Nephron progenitor cell (in vitro differentiated cells): ENCODE measurements around the gene ABI3.
"Not testable (repeated sequence)": the region's sequence is repeated elsewhere in the genome, so short reads cannot be mapped to it uniquely, and the experiment has no call there.

Experiments
- DNase-seq: peaks from one replicate; pipeline ENCODE4 v3.0.0; 2021
- H3K27ac Mint-ChIP-seq: 2 replicates; pipeline ENCODE4 v1.8.0; 2021; ENCODE audit warnings: mild to moderate bottlenecking, moderate library complexity, mixed read lengths
- H3K27me3 Mint-ChIP-seq: 2 replicates; pipeline ENCODE4 v1.8.0; 2021; ENCODE audit warnings: mild to moderate bottlenecking, low read depth, mixed read lengths; ENCODE audit not compliant: poor library complexity
- H3K36me3 Mint-ChIP-seq: 2 replicates; pipeline ENCODE4 v1.8.0; 2021; ENCODE audit warnings: low read depth, mixed read lengths
- H3K4me1 Mint-ChIP-seq: 2 replicates; pipeline ENCODE4 v1.8.0; 2021; ENCODE audit warnings: mixed read lengths
- H3K4me3 Mint-ChIP-seq: 2 replicates; pipeline ENCODE4 v1.8.0; 2021; ENCODE audit warnings: mild to moderate bottlenecking, moderate library complexity, mixed read lengths
- H3K9me3 Mint-ChIP-seq: 2 replicates; pipeline ENCODE4 v1.8.0; 2021; ENCODE audit warnings: mild to moderate bottlenecking, moderate library complexity, mixed read lengths
- CTCF ChIP-seq: fragments of 200-600 bp; sonication (generic); IDR thresholded peaks from 2 replicates; pipeline ENCODE4 v1.5.0; 2021; ENCODE audit warnings: antibody characterized with exemption

Gene ABI3

GRCh38 chr17:49180303-49180702, 30.2 kb upstream of the ABI3 start:
- Mint-ChIP-seq H3K27ac (no peak overlapping the region), H3K27me3 (peaks cover 9% of the 10 kb centered on the region), H3K9me3 (peaks cover 52% of the 10 kb centered on the region), H3K36me3 (no peaks in the 10 kb centered on the region), H3K4me3 (no peak overlapping the region), H3K4me1 (no peaks in the 10 kb centered on the region)
- peak; percentile 72 for DNase-seq
- peak; percentile 66 for TF ChIP-seq CTCF

GRCh38 chr17:49180998-49181635, 29.4 kb upstream of the ABI3 start:
- Mint-ChIP-seq H3K27me3 (peaks cover 11% of the 10 kb centered on the region), H3K9me3 (peaks cover 52% of the 10 kb centered on the region), H3K4me3 (no peak overlapping the region), H3K27ac (no peak overlapping the region), H3K4me1 (no peaks in the 10 kb centered on the region), H3K36me3 (no peaks in the 10 kb centered on the region)
- DNase-seq: no peak
- no peak for TF ChIP-seq CTCF

- no peak for DNase-seq
- H3K4me1 Mint-ChIP-seq: no peaks in the 10 kb centered on the region
- peaks cover 19% of the 10 kb centered on the region for H3K27me3 Mint-ChIP-seq
- H3K27ac Mint-ChIP-seq: no peak overlapping the region
- H3K9me3 Mint-ChIP-seq: peaks cover 40% of the 10 kb centered on the region
- no peak for TF ChIP-seq CTCF
- no peaks in the 10 kb centered on the region for H3K36me3 Mint-ChIP-seq
- no peak overlapping the region for H3K4me3 Mint-ChIP-seq
Observed at GRCh38 chr17:49183341-49183740, 27.2 kb upstream of the ABI3 start.

GRCh38 chr17:49183801-49184200, 26.7 kb upstream of the ABI3 start:
- Mint-ChIP-seq H3K27ac (no peak overlapping the region), H3K4me1 (no peaks in the 10 kb centered on the region), H3K4me3 (no peak overlapping the region), H3K36me3 (no peaks in the 10 kb centered on the region), H3K27me3 (peaks cover 18% of the 10 kb centered on the region), H3K9me3 (peaks cover 40% of the 10 kb centered on the region)
- TF ChIP-seq CTCF: no peak
- DNase-seq: no peak

- H3K36me3 Mint-ChIP-seq, H3K4me3 Mint-ChIP-seq, DNase-seq, H3K4me1 Mint-ChIP-seq, H3K27ac Mint-ChIP-seq: not testable (repeated sequence)
- Mint-ChIP-seq H3K27me3 (peaks cover 24% of the 10 kb centered on the region), H3K9me3 (peaks cover 40% of the 10 kb centered on the region)
Observed at GRCh38 chr17:49184522-49184921, 26.0 kb upstream of the ABI3 start.

GRCh38 chr17:49185381-49185780, 25.1 kb upstream of the ABI3 start:
- not testable (repeated sequence) for H3K36me3 Mint-ChIP-seq, H3K27ac Mint-ChIP-seq, H3K4me3 Mint-ChIP-seq, DNase-seq, H3K4me1 Mint-ChIP-seq
- Mint-ChIP-seq H3K27me3 (peaks cover 33% of the 10 kb centered on the region), H3K9me3 (peaks cover 37% of the 10 kb centered on the region)

- Mint-ChIP-seq H3K27me3 (peaks cover 37% of the 10 kb centered on the region), H3K27ac (no peak overlapping the region), H3K4me3 (no peak overlapping the region), H3K36me3 (no peaks in the 10 kb centered on the region), H3K9me3 (peaks cover 33% of the 10 kb centered on the region), H3K4me1 (peaks cover 5% of the 10 kb centered on the region)
- no peak for TF ChIP-seq CTCF
- DNase-seq: no peak
Observed at GRCh38 chr17:49187301-49187700, 23.2 kb upstream of the ABI3 start.
